Loucy (cell line): ENCODE measurements around the gene FAT1.

Experiments used
- H2AFZ ChIP-seq: fragments of 200-600 bp; sonication (generic); 2 replicates; pipeline ENCODE4 v1.6.0; 2016; ENCODE audit warnings: antibody characterized with exemption, mild to moderate bottlenecking, low read length, moderate library complexity
- H3F3A ChIP-seq: fragments of 200-600 bp; 2 replicates; pipeline ENCODE4 v1.6.0; 2016; ENCODE audit warnings: antibody characterized with exemption, low read depth, mild to moderate bottlenecking
- H3K27me3 ChIP-seq: fragments of 200-600 bp; sonication (generic); 2 replicates; pipeline ENCODE4 v1.6.1; 2014; ENCODE audit warnings: low read length, mild to moderate bottlenecking; ENCODE audit not compliant: insufficient read depth, poor library complexity, severe bottlenecking
- H3K36me3 ChIP-seq: fragments of 200-600 bp; sonication (generic); 2 replicates; pipeline ENCODE4 v1.6.1; 2016; ENCODE audit warnings: low read length; ENCODE audit not compliant: insufficient read depth
- H3K4me1 ChIP-seq: fragments of 200-600 bp; sonication (generic); 2 replicates; pipeline ENCODE4 v1.5.1; 2014; ENCODE audit warnings: low read length, mild to moderate bottlenecking; ENCODE audit not compliant: insufficient read depth, poor library complexity, severe bottlenecking
- H3K4me2 ChIP-seq: fragments of 200-600 bp; sonication (generic); 2 replicates; pipeline ENCODE4 v1.6.0; 2014; ENCODE audit warnings: antibody characterized with exemption, low read length, low read depth, mild to moderate bottlenecking; ENCODE audit not compliant: poor library complexity, severe bottlenecking
- H3K4me3 ChIP-seq: fragments of 200-600 bp; sonication (generic); 2 replicates; pipeline ENCODE4 v1.5.1; 2014; ENCODE audit warnings: low read length, mild to moderate bottlenecking, mixed read lengths; ENCODE audit not compliant: poor library complexity, severe bottlenecking
- H3K79me2 ChIP-seq: fragments of 200-600 bp; sonication (generic); 2 replicates; pipeline ENCODE4 v1.6.1; 2014; ENCODE audit warnings: low read length; ENCODE audit not compliant: insufficient read depth
- H3K9ac ChIP-seq: fragments of 200-600 bp; sonication (generic); 2 replicates; pipeline ENCODE4 v1.6.0; 2014; ENCODE audit warnings: mild to moderate bottlenecking, low read depth, low read length, moderate library complexity; ENCODE audit not compliant: poor library complexity, severe bottlenecking
- H3K9me2 ChIP-seq: fragments of 200-600 bp; sonication (generic); replicated peaks from 2 replicates; pipeline ENCODE4 v1.6.1; 2016; ENCODE audit warnings: low read depth, low read length, mixed read lengths
- H3K9me3 ChIP-seq: fragments of 200-600 bp; sonication (generic); 2 replicates; pipeline ENCODE4 v1.6.1; 2014; ENCODE audit warnings: mild to moderate bottlenecking, antibody characterized with exemption, low read length, low read depth; ENCODE audit not compliant: insufficient read depth
- H4K20me1 ChIP-seq: fragments of 200-600 bp; sonication (generic); 2 replicates; pipeline ENCODE4 v1.6.0; 2014; ENCODE audit warnings: antibody characterized with exemption, low read length, mild to moderate bottlenecking; ENCODE audit not compliant: insufficient read depth, poor library complexity, severe bottlenecking
- EZH2phosphoT487 ChIP-seq: fragments of 200-600 bp; IDR thresholded peaks from 2 replicates; pipeline ENCODE4 v1.6.1; 2018; ENCODE audit warnings: antibody characterized with exemption, mild to moderate bottlenecking, moderate library complexity, borderline replicate concordance
- TF ChIP-seq, protein P1 (sequence below): fragments of 200-600 bp; sonication (generic); conservative IDR thresholded peaks from 2 replicates; pipeline ENCODE4 v1.5.1; 2014; ENCODE audit warnings: mild to moderate bottlenecking, antibody characterized with exemption, low read length

Gene FAT1

GRCh38 chr4:186700746-186701145 lies 22.9 kb downstream of the FAT1 start:
- Histone ChIP-seq H4K20me1 (no peaks in the 10 kb centered on the region), H3K4me3 (no peak overlapping the region), H3K36me3 (no peaks in the 10 kb centered on the region), H3K27me3 (no peaks in the 10 kb centered on the region), H3K4me1 (no peaks in the 10 kb centered on the region), H3K79me2 (no peaks in the 10 kb centered on the region), H2AFZ (no peak overlapping the region), H3F3A (no peaks in the 10 kb centered on the region), H3K9me3 (peaks cover 5% of the 10 kb centered on the region; the same call in 1 of the 2 replicates), H3K9me2 (no peaks in the 10 kb centered on the region), H3K4me2 (no peak overlapping the region), H3K9ac (no peak overlapping the region)
- TF ChIP-seq EZH2phosphoT487 = no peak
- TF ChIP-seq, protein P1, sequence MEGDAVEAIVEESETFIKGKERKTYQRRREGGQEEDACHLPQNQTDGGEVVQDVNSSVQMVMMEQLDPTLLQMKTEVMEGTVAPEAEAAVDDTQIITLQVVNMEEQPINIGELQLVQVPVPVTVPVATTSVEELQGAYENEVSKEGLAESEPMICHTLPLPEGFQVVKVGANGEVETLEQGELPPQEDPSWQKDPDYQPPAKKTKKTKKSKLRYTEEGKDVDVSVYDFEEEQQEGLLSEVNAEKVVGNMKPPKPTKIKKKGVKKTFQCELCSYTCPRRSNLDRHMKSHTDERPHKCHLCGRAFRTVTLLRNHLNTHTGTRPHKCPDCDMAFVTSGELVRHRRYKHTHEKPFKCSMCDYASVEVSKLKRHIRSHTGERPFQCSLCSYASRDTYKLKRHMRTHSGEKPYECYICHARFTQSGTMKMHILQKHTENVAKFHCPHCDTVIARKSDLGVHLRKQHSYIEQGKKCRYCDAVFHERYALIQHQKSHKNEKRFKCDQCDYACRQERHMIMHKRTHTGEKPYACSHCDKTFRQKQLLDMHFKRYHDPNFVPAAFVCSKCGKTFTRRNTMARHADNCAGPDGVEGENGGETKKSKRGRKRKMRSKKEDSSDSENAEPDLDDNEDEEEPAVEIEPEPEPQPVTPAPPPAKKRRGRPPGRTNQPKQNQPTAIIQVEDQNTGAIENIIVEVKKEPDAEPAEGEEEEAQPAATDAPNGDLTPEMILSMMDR = no peak

- Histone ChIP-seq H3K4me3 (no peak overlapping the region), H3K27me3 (no peaks in the 10 kb centered on the region), H3K9ac (no peak overlapping the region), H3K9me2 (no peaks in the 10 kb centered on the region), H3F3A (no peaks in the 10 kb centered on the region), H4K20me1 (no peaks in the 10 kb centered on the region), H3K79me2 (no peaks in the 10 kb centered on the region), H3K9me3 (peaks cover 5% of the 10 kb centered on the region; the same call in 1 of the 2 replicates), H2AFZ (no peak overlapping the region), H3K4me2 (no peak overlapping the region), H3K4me1 (no peaks in the 10 kb centered on the region), H3K36me3 (no peaks in the 10 kb centered on the region)
- no peak for TF ChIP-seq EZH2phosphoT487
- TF ChIP-seq, protein P1 = no peak
These were observed 23.7 kb downstream of the FAT1 start for GRCh38 chr4:186699881-186700397.

DNA sequence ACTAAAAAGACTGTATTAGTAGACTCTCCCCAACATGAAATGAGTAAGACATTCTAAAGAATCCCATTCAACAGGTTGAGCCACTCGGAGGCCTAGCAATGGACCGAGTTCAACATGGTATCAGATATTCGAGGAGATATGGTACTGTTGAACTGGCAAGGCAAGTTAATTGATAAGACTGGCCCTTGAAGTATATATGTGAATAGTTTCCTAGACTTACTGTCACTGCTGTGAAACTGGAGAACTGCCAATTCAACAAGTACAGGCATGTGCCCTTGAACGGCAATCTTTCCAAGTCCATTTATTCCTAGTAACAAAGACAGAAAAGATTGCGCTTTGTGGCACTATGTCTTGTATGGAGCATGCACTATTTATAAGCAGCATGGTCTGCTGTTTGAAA lies 24.4 kb downstream of the FAT1 start:
- Histone ChIP-seq H3K9me2 (no peaks in the 10 kb centered on the region), H3K79me2 (no peaks in the 10 kb centered on the region), H4K20me1 (no peaks in the 10 kb centered on the region), H3K4me2 (no peak overlapping the region), H3F3A (no peaks in the 10 kb centered on the region), H3K9me3 (peaks cover 5% of the 10 kb centered on the region; the same call in 1 of the 2 replicates), H3K4me3 (no peak overlapping the region), H3K36me3 (no peaks in the 10 kb centered on the region), H3K4me1 (no peaks in the 10 kb centered on the region), H3K27me3 (no peaks in the 10 kb centered on the region), H3K9ac (no peak overlapping the region), H2AFZ (no peak overlapping the region)
- TF ChIP-seq, protein P1 = no peak
- TF ChIP-seq EZH2phosphoT487 = no peak
